HepG2 (cell line): ENCODE results near the gene EXOC7. TPM values are rescaled to one million over a fixed set of nuclear protein-coding genes. Genes with fewer than 3 reads are reported as not detected.

Experiments used
- polyA plus RNA-seq, 8 experiments: library from polyadenylated mRNA; depleted of rRNA in 3 of 8; stranded (reverse) in 7 of 8; unstranded in 1 of 8; fragments of >200 nt; fragmentation: Illumina TruSeq in 4 of 8; extraction: Trizol in 4 of 8; gene quantifications; 2 replicates each; pipeline versions ENCODE4 v1.2.1 to v1.2.3, GENCODE V29; 2011 to 2016; ENCODE audit warnings: low read depth in 4 of 8, missing spikeins in 1 of 8, mixed read lengths in 1 of 8; ENCODE audit not compliant: insufficient read depth in 1 of 8
- total RNA-seq, 5 experiments: library from RNA; depleted of rRNA; stranded (reverse); fragments of >200 nt; fragmentation: Illumina TruSeq; extraction: Trizol; gene quantifications; 2 replicates each; pipeline ENCODE4 v1.2.3, GENCODE V29; 2016; ENCODE audit warnings: low read depth in 1 of 5
- TF ChIP-seq, protein P1 (sequence below): sonication (generic); formaldehyde crosslinking; IDR thresholded peaks from 2 replicates; pipeline ENCODE4 v1.4.0; 2020; ENCODE audit warnings: missing genetic modification reagents, borderline replicate concordance
- TF ChIP-seq, protein P2 (sequence below): sonication (generic); formaldehyde crosslinking; IDR thresholded peaks from 2 replicates; pipeline ENCODE4 v1.4.0; 2020; ENCODE audit warnings: mild to moderate bottlenecking, missing genetic modification reagents

The EXOC7 gene
- total and polyA plus RNA-seq, 2 of the 13 experiments (the other 11 are each of a cell fraction or from before 2014, with no cell fraction given) = 86.9 to 116 TPM

DNA sequence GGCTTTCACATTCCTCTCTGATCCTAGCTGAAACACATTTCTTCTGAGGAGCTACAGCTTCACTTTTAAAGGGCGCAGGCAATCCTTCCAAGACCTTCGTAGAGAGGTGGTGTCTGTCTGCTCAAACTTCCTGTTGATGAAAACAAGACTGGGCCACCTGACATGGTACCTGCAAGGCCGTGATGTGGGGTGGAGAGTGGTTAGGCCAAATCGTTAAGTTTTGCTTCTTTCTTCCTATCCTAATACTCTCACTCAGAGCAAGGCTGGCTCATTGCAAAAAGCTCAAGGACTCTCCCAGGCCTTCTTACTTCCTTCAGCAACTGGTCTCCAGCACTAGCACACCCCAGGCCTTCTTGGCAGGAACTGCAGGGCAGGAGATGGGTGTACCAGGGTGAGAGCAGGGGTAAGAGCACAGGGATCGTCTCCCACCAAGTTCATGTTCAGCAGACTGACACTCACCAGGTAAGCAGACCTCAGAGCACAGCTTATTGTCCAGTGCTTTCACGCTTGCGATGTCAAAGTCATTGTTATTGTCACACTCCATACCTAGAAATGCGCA, 48.4 kb upstream of the EXOC7 start (continued):
- TF ChIP-seq, protein P1, sequence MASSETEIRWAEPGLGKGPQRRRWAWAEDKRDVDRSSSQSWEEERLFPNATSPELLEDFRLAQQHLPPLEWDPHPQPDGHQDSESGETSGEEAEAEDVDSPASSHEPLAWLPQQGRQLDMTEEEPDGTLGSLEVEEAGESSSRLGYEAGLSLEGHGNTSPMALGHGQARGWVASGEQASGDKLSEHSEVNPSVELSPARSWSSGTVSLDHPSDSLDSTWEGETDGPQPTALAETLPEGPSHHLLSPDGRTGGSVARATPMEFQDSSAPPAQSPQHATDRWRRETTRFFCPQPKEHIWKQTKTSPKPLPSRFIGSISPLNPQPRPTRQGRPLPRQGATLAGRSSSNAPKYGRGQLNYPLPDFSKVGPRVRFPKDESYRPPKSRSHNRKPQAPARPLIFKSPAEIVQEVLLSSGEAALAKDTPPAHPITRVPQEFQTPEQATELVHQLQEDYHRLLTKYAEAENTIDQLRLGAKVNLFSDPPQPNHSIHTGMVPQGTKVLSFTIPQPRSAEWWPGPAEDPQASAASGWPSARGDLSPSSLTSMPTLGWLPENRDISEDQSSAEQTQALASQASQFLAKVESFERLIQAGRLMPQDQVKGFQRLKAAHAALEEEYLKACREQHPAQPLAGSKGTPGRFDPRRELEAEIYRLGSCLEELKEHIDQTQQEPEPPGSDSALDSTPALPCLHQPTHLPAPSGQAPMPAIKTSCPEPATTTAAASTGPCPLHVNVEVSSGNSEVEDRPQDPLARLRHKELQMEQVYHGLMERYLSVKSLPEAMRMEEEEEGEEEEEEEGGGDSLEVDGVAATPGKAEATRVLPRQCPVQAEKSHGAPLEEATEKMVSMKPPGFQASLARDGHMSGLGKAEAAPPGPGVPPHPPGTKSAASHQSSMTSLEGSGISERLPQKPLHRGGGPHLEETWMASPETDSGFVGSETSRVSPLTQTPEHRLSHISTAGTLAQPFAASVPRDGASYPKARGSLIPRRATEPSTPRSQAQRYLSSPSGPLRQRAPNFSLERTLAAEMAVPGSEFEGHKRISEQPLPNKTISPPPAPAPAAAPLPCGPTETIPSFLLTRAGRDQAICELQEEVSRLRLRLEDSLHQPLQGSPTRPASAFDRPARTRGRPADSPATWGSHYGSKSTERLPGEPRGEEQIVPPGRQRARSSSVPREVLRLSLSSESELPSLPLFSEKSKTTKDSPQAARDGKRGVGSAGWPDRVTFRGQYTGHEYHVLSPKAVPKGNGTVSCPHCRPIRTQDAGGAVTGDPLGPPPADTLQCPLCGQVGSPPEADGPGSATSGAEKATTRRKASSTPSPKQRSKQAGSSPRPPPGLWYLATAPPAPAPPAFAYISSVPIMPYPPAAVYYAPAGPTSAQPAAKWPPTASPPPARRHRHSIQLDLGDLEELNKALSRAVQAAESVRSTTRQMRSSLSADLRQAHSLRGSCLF = no peak
- TF ChIP-seq, protein P2, sequence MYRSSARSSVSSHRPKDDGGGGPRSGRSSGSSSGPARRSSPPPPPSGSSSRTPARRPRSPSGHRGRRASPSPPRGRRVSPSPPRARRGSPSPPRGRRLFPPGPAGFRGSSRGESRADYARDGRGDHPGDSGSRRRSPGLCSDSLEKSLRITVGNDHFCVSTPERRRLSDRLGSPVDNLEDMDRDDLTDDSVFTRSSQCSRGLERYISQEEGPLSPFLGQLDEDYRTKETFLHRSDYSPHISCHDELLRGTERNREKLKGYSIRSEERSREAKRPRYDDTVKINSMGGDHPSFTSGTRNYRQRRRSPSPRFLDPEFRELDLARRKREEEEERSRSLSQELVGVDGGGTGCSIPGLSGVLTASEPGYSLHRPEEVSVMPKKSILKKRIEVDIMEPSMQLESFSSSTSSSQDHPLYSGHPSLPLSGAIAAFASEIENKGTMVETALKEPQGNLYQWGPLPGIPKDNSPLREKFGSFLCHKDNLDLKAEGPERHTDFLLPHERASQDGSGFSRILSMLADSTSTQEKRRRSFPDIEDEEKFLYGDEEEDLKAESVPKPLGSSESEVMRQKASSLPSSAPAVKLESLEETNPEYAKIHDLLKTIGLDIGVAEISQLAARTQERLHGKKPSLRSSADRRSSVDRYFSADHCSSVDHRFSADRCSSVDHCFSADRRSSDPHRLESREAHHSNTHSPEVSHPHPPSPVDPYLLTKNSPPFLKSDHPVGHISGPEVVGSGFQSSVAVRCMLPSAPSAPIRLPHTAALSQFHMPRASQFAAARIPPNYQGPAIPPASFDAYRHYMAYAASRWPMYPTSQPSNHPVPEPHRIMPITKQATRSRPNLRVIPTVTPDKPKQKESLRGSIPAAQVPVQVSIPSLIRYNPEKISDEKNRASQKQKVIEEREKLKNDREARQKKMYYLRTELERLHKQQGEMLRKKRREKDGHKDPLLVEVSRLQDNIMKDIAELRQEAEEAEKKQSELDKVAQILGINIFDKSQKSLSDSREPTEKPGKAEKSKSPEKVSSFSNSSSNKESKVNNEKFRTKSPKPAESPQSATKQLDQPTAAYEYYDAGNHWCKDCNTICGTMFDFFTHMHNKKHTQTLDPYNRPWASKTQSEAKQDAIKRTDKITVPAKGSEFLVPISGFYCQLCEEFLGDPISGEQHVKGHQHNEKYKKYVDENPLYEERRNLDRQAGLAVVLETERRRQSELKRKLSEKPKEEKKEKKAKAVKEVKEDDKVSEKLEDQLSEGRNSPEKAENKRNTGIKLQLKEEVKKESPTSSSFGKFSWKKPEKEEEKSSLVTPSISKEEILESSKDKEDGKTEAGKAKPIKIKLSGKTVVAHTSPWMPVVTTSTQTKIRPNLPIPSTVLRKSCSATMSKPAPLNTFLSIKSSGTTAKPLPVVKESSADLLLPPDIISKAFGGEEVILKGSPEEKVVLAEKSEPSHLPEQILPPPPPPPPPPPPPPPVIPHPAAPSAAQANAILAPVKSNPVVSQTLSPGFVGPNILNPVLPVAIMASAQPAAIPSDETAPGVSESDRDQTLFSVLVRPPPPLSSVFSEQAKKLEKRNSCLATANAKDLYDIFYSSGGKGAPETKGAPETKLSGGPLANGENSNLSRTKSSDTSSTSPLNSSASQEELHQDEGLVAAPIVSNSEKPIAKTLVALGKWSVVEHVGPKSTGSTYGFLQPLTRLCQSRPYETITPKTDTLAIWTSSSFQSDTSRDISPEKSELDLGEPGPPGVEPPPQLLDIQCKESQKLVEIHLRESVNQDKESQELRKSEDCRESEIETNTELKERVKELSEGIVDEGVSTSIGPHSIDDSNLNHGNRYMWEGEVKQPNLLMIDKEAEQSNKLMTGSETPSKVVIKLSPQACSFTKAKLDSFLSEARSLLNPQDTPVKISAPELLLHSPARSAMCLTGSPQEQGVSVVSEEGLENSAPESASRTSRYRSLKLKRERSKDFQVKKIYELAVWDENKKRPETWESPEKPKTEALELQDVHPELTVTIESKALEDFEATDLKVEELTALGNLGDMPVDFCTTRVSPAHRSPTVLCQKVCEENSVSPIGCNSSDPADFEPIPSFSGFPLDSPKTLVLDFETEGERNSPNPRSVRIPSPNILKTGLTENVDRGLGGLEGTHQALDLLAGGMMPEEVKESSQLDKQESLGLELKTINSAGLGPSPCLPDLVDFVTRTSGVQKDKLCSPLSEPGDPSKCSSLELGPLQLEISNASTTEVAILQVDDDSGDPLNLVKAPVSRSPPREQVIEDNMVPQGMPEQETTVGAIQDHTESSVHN (CRISPR knock-in tag) = no peak
- TF ChIP-seq, all 625 proteins: peak for 0
